H1 (cell line): ENCODE data around the gene MARK3. TPM values are rescaled to one million over a fixed set of nuclear protein-coding genes. Genes with fewer than 3 reads are reported as not detected.

Experiments used
- CTCF ChIA-PET: fragments of 300-600 bp; sonication (Branson Sonifier 250); formaldehyde crosslinking; loops from one replicate; lab custom pipeline; 2021; ENCODE audit not compliant: partially characterized antibody; lab: Charles Lee
- POLR2A ChIA-PET: fragments of 300-600 bp; sonication (Branson Sonifier 250); formaldehyde crosslinking; loops from one replicate; lab custom pipeline; 2021; ENCODE audit warnings: inconsistent platforms; ENCODE audit not compliant: partially characterized antibody; lab: Charles Lee
- DNase-seq, 2 experiments: peaks; one replicate each; pipeline versions ENCODE4 v3.0.0 to v3.0.0-alpha.2; 2010 to 2022; ENCODE audit warnings: low spot score in 2 of 2, low read depth in 1 of 2, mixed read lengths in 1 of 2
- FAIRE-seq: peaks from 2 replicates; lab custom pipeline; 2011; peaks lifted over from hg19 to GRCh38; lab: Jason Lieb, UNC
- H2AFZ ChIP-seq: 2 replicates; pipeline ENCODE4 v1.8.1; 2012; ENCODE audit warnings: low read length, inconsistent platforms
- H2AK5ac ChIP-seq: 2 replicates; pipeline ENCODE4 v1.6.1; 2013; ENCODE audit warnings: low read depth, low read length
- H2BK120ac ChIP-seq: replicated peaks from 2 replicates; pipeline ENCODE3; 2013; ENCODE audit warnings: low read depth, low read length, inconsistent platforms
- H2BK12ac ChIP-seq: 2 replicates; pipeline ENCODE4 v1.6.1; 2013; ENCODE audit warnings: low read depth, low read length
- H2BK15ac ChIP-seq: 2 replicates; pipeline ENCODE4 v1.6.1; 2013; ENCODE audit warnings: low read length
- H2BK20ac ChIP-seq: 2 replicates; pipeline ENCODE4 v1.6.1; 2013; ENCODE audit warnings: low read length
- H2BK5ac ChIP-seq: 2 replicates; pipeline ENCODE4 v1.6.1; 2013; ENCODE audit warnings: low read depth, low read length
- H3K14ac ChIP-seq: 2 replicates; pipeline ENCODE4 v1.6.1; 2013; ENCODE audit warnings: inconsistent platforms; ENCODE audit not compliant: insufficient read length
- H3K18ac ChIP-seq: 2 replicates; pipeline ENCODE4 v1.6.1; 2013; ENCODE audit warnings: low read length; ENCODE audit errors: extremely low read depth
- H3K23ac ChIP-seq: 2 replicates; pipeline ENCODE4 v1.6.1; 2013; ENCODE audit warnings: inconsistent platforms; ENCODE audit not compliant: insufficient read length
- H3K23me2 ChIP-seq: 2 replicates; pipeline ENCODE4 v1.6.1; 2013; ENCODE audit warnings: low read depth, low read length
- H3K27ac ChIP-seq: 2 replicates; pipeline ENCODE4 v1.6.1; 2011; ENCODE audit warnings: low read depth, low read length, inconsistent platforms
- H3K27me3 ChIP-seq, 4 experiments: replicated peaks in 1 of 4; 1 replicate in 1 of 4; 2 replicates in 3 of 4; pipeline versions ENCODE4 v1.6.1 to v1.8.1; 2011 to 2013; ENCODE audit warnings: low read length in 3 of 4, mild to moderate bottlenecking in 3 of 4, inconsistent platforms in 2 of 4, mixed read lengths in 2 of 4, moderate library complexity in 1 of 4; ENCODE audit not compliant: control insufficient read depth in 3 of 4, insufficient read depth in 3 of 4; ENCODE audit errors: extremely low read depth in 1 of 4
- H3K36me3 ChIP-seq, 4 experiments: 2 replicates each; pipeline versions ENCODE4 v1.6.1 to v1.8.1; 2011 to 2013; ENCODE audit warnings: mild to moderate bottlenecking in 4 of 4, low read length in 3 of 4, moderate library complexity in 2 of 4, control low read depth in 1 of 4, inconsistent platforms in 1 of 4; ENCODE audit not compliant: insufficient read depth in 4 of 4, control insufficient read depth in 2 of 4
- H3K4ac ChIP-seq: replicated peaks from 2 replicates; pipeline ENCODE3; 2013; ENCODE audit warnings: low read length, low read depth, mixed read lengths, inconsistent platforms; ENCODE audit not compliant: insufficient read length
- H3K4me1 ChIP-seq, 4 experiments: replicated peaks in 1 of 4; 1 replicate in 1 of 4; 2 replicates in 3 of 4; pipeline versions ENCODE4 v1.6.1 to v1.8.1; 2011 to 2013; ENCODE audit warnings: low read length in 3 of 4, inconsistent platforms in 2 of 4, mixed read lengths in 1 of 4; ENCODE audit not compliant: insufficient read depth in 4 of 4, control insufficient read depth in 3 of 4
- H3K4me2 ChIP-seq, 2 experiments: 2 replicates each; pipeline versions ENCODE4 v1.6.1 to v1.8.1; 2011 to 2013; ENCODE audit warnings: low read depth in 2 of 2, low read length in 2 of 2, control low read depth in 1 of 2, inconsistent platforms in 1 of 2, mild to moderate bottlenecking in 1 of 2; ENCODE audit not compliant: insufficient read depth in 1 of 2
- H3K4me3 ChIP-seq, 4 experiments: fragments of 200-600, 300-600 bp in 1 of 4; sonication (generic), shearing (Covaris generic), sonication (Bioruptor Twin) in 1 of 4; 2 replicates each; pipeline versions ENCODE4 v1.5.1 to v1.8.1; 2011 to 2016; ENCODE audit warnings: low read length in 4 of 4, low read depth in 3 of 4, control low read depth in 2 of 4, inconsistent platforms in 2 of 4, mild to moderate bottlenecking in 2 of 4, mixed read lengths in 1 of 4, moderate library complexity in 1 of 4; ENCODE audit not compliant: insufficient read depth in 2 of 4; ENCODE audit errors: extremely low read depth in 1 of 4
- H3K56ac ChIP-seq: replicated peaks from 2 replicates; pipeline ENCODE3; 2013; ENCODE audit warnings: low read depth, mild to moderate bottlenecking, mixed read lengths, low read length, inconsistent platforms; ENCODE audit not compliant: insufficient read length
- H3K79me1 ChIP-seq: 2 replicates; pipeline ENCODE4 v1.6.1; 2013; ENCODE audit warnings: low read depth, low read length, control low read depth
- H3K79me2 ChIP-seq, 2 experiments: 2 replicates each; pipeline versions ENCODE4 v1.6.1 to v1.8.1; 2012 to 2013; ENCODE audit warnings: low read length in 2 of 2, mild to moderate bottlenecking in 2 of 2, inconsistent platforms in 1 of 2; ENCODE audit not compliant: insufficient read depth in 2 of 2, control insufficient read depth in 1 of 2
- H3K9ac ChIP-seq, 4 experiments: replicated peaks in 1 of 4; 1 replicate in 1 of 4; 2 replicates in 3 of 4; pipeline versions ENCODE4 v1.6.1 to v1.8.1; 2011 to 2013; ENCODE audit warnings: low read depth in 3 of 4, low read length in 3 of 4, control low read depth in 2 of 4, mild to moderate bottlenecking in 2 of 4, moderate library complexity in 2 of 4, inconsistent platforms in 1 of 4; ENCODE audit errors: extremely low read depth in 1 of 4
- H3K9me3 ChIP-seq, 2 experiments: 2 replicates each; pipeline versions ENCODE4 v1.6.1 to v1.8.1; 2012 to 2013; ENCODE audit warnings: mild to moderate bottlenecking in 2 of 2, moderate library complexity in 2 of 2, control low read depth in 1 of 2, inconsistent platforms in 1 of 2, low read depth in 1 of 2, low read length in 1 of 2, mixed read lengths in 1 of 2; ENCODE audit not compliant: insufficient read depth in 2 of 2
- H4K20me1 ChIP-seq, 2 experiments: replicated peaks in 1 of 2; 2 replicates each; pipeline versions ENCODE3 to v1.8.1; 2011 to 2013; ENCODE audit warnings: inconsistent platforms in 2 of 2, low read length in 2 of 2, mild to moderate bottlenecking in 1 of 2; ENCODE audit not compliant: insufficient read depth in 2 of 2, control insufficient read depth in 1 of 2
- H4K5ac ChIP-seq: 2 replicates; pipeline ENCODE4 v1.6.1; 2013; ENCODE audit warnings: low read length, low read depth, mixed read lengths, inconsistent platforms; ENCODE audit not compliant: insufficient read length
- H4K8ac ChIP-seq: 2 replicates; pipeline ENCODE4 v1.8.0; 2013; ENCODE audit warnings: mild to moderate bottlenecking, moderate library complexity, low read length, inconsistent platforms; ENCODE audit not compliant: insufficient read depth; ENCODE audit errors: extremely low read depth
- H4K91ac ChIP-seq: replicated peaks from 2 replicates; pipeline ENCODE3; 2013; ENCODE audit warnings: low read length, mixed read lengths, inconsistent platforms; ENCODE audit not compliant: insufficient read length
- ATF3 ChIP-seq: IDR thresholded peaks from 2 replicates; pipeline ENCODE4 v1.6.1; 2011; ENCODE audit warnings: low read depth, mild to moderate bottlenecking, low read length; ENCODE audit not compliant: insufficient read depth
- CEBPB ChIP-seq: IDR thresholded peaks from 2 replicates; pipeline ENCODE4 v1.6.1; 2012; ENCODE audit warnings: low read depth, low read length
- CREB1 ChIP-seq: IDR thresholded peaks from 2 replicates; pipeline ENCODE4 v1.6.1; 2012; ENCODE audit warnings: inconsistent platforms
- HDAC6 ChIP-seq: IDR thresholded peaks from one replicate; pipeline ENCODE4 v1.7.1; 2012; ENCODE audit warnings: low read depth, mild to moderate bottlenecking, inconsistent platforms, low read length, moderate library complexity
- KDM5A ChIP-seq: fragments of 200-600 bp; IDR thresholded peaks from 2 replicates; pipeline ENCODE4 v1.7.1; 2012; ENCODE audit warnings: mild to moderate bottlenecking, low read length, inconsistent platforms, mixed read lengths
- POLR2AphosphoS5 ChIP-seq: IDR thresholded peaks from 2 replicates; pipeline ENCODE4 v1.6.1; 2011; ENCODE audit warnings: low read depth, low read length
- RBBP5 ChIP-seq: IDR thresholded peaks from 2 replicates; pipeline ENCODE4 v1.7.1; 2012; ENCODE audit warnings: low read depth, mild to moderate bottlenecking, inconsistent platforms, low read length, moderate library complexity, borderline replicate concordance
- SP2 ChIP-seq: IDR thresholded peaks from 2 replicates; pipeline ENCODE4 v1.6.1; 2012; ENCODE audit warnings: mild to moderate bottlenecking, low read length, inconsistent platforms
- SUZ12 ChIP-seq: fragments of 200-600 bp; sonication (generic); IDR thresholded peaks from 2 replicates; pipeline ENCODE4 v1.6.1; 2012; ENCODE audit warnings: mild to moderate bottlenecking, inconsistent platforms, low read length, moderate library complexity, mixed read lengths
- TAF7 ChIP-seq: optimal IDR thresholded peaks from 2 replicates; pipeline ENCODE3; 2011; ENCODE audit warnings: low read depth, mild to moderate bottlenecking, inconsistent platforms, low read length, moderate library complexity, borderline replicate concordance
- TEAD4 ChIP-seq: IDR thresholded peaks from 2 replicates; pipeline ENCODE4 v1.6.1; 2012; ENCODE audit warnings: low read depth, low read length, inconsistent platforms, mixed read lengths
- WGBS, 2 experiments: shearing (Covaris generic) in 1 of 2; methylation state at CpG; one replicate each; pipeline versions ENCODE4 v1.1.6 to v1.1.7; 2013 to 2015; ENCODE audit warnings: low lambda C conversion rate in 2 of 2, mixed read lengths in 2 of 2, inconsistent platforms in 1 of 2, low coverage in 1 of 2, missing lambda C conversion rate in 1 of 2; ENCODE audit not compliant: insufficient replicate concordance in 2 of 2, insufficient coverage in 1 of 2, insufficient read length in 1 of 2; ENCODE audit errors: extremely low coverage in 1 of 2, missing lambda C conversion rate in 1 of 2; 5-methylcytosine and 5-hydroxymethylcytosine counted together
- polyA plus RNA-seq, 7 experiments: library from polyadenylated mRNA; depleted of rRNA in 3 of 7; stranded (reverse) in 5 of 7; unstranded in 2 of 7; fragments of >200 nt in 5 of 7; fragments of 200-250 nt in 2 of 7; gene quantifications; 1 replicate in 5 of 7; 2 replicates in 1 of 7; 4 replicates in 1 of 7; pipeline versions ENCODE4 v1.2.1 to v1.2.3, GENCODE V29; 2011 to 2013; ENCODE audit warnings: missing spikeins in 2 of 7, mixed read lengths in 2 of 7
- total RNA-seq: library from RNA; stranded (reverse); fragmentation: NEBNext Ultra II Directional; extraction: Animal tissue kit (Norgen Biotek cat#: 25700); gene quantifications from 2 replicates; pipeline ENCODE4 v1.2.1, GENCODE V29; 2021

Gene MARK3
- total and polyA plus RNA-seq, 2 of the 8 experiments (the other 6 are each of a cell fraction or from before 2014, with no cell fraction given): 39.4 to 76.9 TPM

GRCh38 chr14:103540821-103541708 is 155.8 kb downstream of the MARK3 start:
- Histone ChIP-seq H3K23me2 (no peaks in the 10 kb centered on the region), H3K4me3 (no peak overlapping the region), H3K4me1 (peaks cover 0 to 31% (median 28%) of the 10 kb centered on the region in 4 experiments; a peak in 6 of 7 replicates), H2AFZ (no peak overlapping the region), H3K9me3 (no peaks in the 10 kb centered on the region), H3K9ac (no peak overlapping the region; a peak in 1 of 7 replicates), H3K27me3 (no peaks in the 10 kb centered on the region; a peak in 2 of 7 replicates), H2BK15ac (peak overlapping the region; percentile 88; the same call in 1 of the 2 replicates), H2BK20ac (peak overlapping the region; percentile 90; the same call in 1 of the 2 replicates), H3K4me2 (no peak overlapping the region), H4K5ac (peak overlapping the region; percentile 83), H3K79me2 (no peaks in the 10 kb centered on the region), H4K20me1 (peaks cover 0 to 12% of the 10 kb centered on the region in 2 experiments), H2BK12ac (peak overlapping the region; percentile 99; the same call in 1 of the 2 replicates), H3K14ac (no peak overlapping the region), H3K36me3 (no peaks in the 10 kb centered on the region), H4K8ac (peak overlapping the region; percentile 62; the same call in 1 of the 2 replicates), H3K56ac (no peak overlapping the region), H2BK120ac (no peak overlapping the region), H3K79me1 (no peaks in the 10 kb centered on the region), H2BK5ac (peak overlapping the region; percentile 97; the same call in 1 of the 2 replicates), H3K18ac (peak overlapping the region; percentile 99), H3K4ac (peak overlapping the region; percentile 69), H3K27ac (peak overlapping the region; percentile 38; the same call in 1 of the 2 replicates), H4K91ac (peak overlapping the region; percentile 100), H3K23ac (no peak overlapping the region), H2AK5ac (no peak overlapping the region)
- ChIA-PET POLR2A (interaction anchor here (1.1 to 29.8 kb wide), 9 partner anchors 8 to 31 kb away, joined by 3 to 844 read pairs (median 13); partner anchors contain the start of genes BAG5, CKB, COA8 and TRMT61A), CTCF (interaction anchor here (1.1 to 28.8 kb wide), 7 partner anchors 8 to 436 kb away, joined by 4 to 921 read pairs (median 8); partner anchors contain the start of genes CKB and TRMT61A)
- DNase-seq (no peak), FAIRE-seq (no peak)
- 84% methylated on average over 17 of the region's 17 CpGs; no CpG with 5 or more reads in 1 of the 2 experiments for WGBS, 2 experiments
- TF ChIP-seq SUZ12: no peak
- TF ChIP-seq POLR2AphosphoS5: no peak
- TF ChIP-seq TAF7: no peak
- no peak for TF ChIP-seq ATF3
- TF ChIP-seq KDM5A: no peak
- no peak for TF ChIP-seq CEBPB
- no peak for TF ChIP-seq SP2
- TF ChIP-seq CREB1: no peak
- no peak for TF ChIP-seq TEAD4
- no peak for TF ChIP-seq RBBP5
- TF ChIP-seq HDAC6: no peak
